Gastrocnemius medialis (tissue), 4 donors: Measurements from ENCODE around the gene FAM174A. TPM values are rescaled to one million over a fixed set of nuclear protein-coding genes. Genes with fewer than 3 reads are reported as not detected.

Source experiments
- ATAC-seq, 2 donors: fragments of 150-250 bp; one replicate each; pipeline ENCODE4 v1.9.1; 2016
- DNase-seq, 2 donors: peaks; one replicate each; pipeline ENCODE4 v3.0.0-alpha.2; 2019
- H3K27ac ChIP-seq, 4 donors: fragments of 200-600 bp; sonication (generic); 1 replicate in 1 of 4; 2 replicates in 3 of 4; pipeline ENCODE4 v1.5.1; 2016 to 2018; ENCODE audit warnings: mild to moderate bottlenecking in 2 of 4, moderate library complexity in 1 of 4
- H3K27me3 ChIP-seq, 3 donors: fragments of 200-600 bp; sonication (generic) in 2 of 3; 1 replicate in 1 of 3; 2 replicates in 2 of 3; pipeline versions ENCODE4 v1.5.1 to v1.6.0; 2016 to 2019; ENCODE audit warnings: mild to moderate bottlenecking in 1 of 3, moderate library complexity in 1 of 3
- H3K36me3 ChIP-seq, 2 donors: fragments of 200-600 bp; sonication (generic) in 1 of 2; one replicate each; pipeline ENCODE4 v1.5.1; 2017 to 2018
- H3K4me1 ChIP-seq, 2 donors: fragments of 200-600 bp; sonication (generic) in 1 of 2; one replicate each; pipeline ENCODE4 v1.5.1; 2016 to 2017; ENCODE audit warnings: mild to moderate bottlenecking in 2 of 2
- H3K4me3 ChIP-seq, 4 donors: fragments of 200-600 bp; sonication (generic) in 3 of 4; 1 replicate in 1 of 4; 2 replicates in 3 of 4; pipeline ENCODE4 v1.5.1; 2016 to 2019; ENCODE audit warnings: mild to moderate bottlenecking in 2 of 4
- H3K9me3 ChIP-seq, 3 donors: fragments of 200-600 bp; sonication (generic) in 2 of 3; 1 replicate in 1 of 3; 2 replicates in 2 of 3; pipeline ENCODE4 v1.5.1; 2016 to 2019
- CTCF ChIP-seq, 5 experiments: fragments of 450-650 bp in 3 of 5; fragments of 200-600 bp in 2 of 5; sonication (generic) in 2 of 5; IDR thresholded peaks in 4 of 5; conservative IDR thresholded peaks in 1 of 5; 1 replicate in 4 of 5; 2 replicates in 1 of 5; pipeline ENCODE4 v1.5.1; 2016 to 2019; ENCODE audit warnings: antibody characterized with exemption in 5 of 5, mild to moderate bottlenecking in 3 of 5, moderate library complexity in 3 of 5
- POLR2A ChIP-seq, 2 donors: fragments of 450-650 bp; IDR thresholded peaks; one replicate each; pipeline ENCODE4 v1.6.1; 2017; ENCODE audit warnings: antibody characterized with exemption in 2 of 2, mild to moderate bottlenecking in 2 of 2, moderate library complexity in 2 of 2
- in situ Hi-C, 4 donors: fragments of 200-750 bp; cut with MboI; loops; one replicate each; pipeline versions ENCODE4 v1.15.0 to v1.8.0; 2017; ENCODE audit warnings: low sequenced_read_pairs in 4 of 4
- intact Hi-C: fragments of 100-400 bp; cut with DNase I; formaldehyde crosslinking; loops from one replicate; pipeline ENCODE4 v1.15.1; 2023; ENCODE audit warnings: low total_unique reads
- total RNA-seq, 4 donors: library from RNA; depleted of rRNA; stranded (reverse); fragments of >200 nt; gene quantifications; one replicate each; pipeline versions ENCODE4 v1.1.0 to v1.2.3, GENCODE V29; 2016

The FAM174A gene
- total RNA-seq, 4 donors from 2014 or later = 51.4 to 68.3 (median 58.6) TPM

- H3K9me3 ChIP-seq = no peaks in the 10 kb centered on the region
- H3K4me3 ChIP-seq = no peak overlapping the region
- DNase-seq = no peak
- H3K4me1 ChIP-seq = no peaks in the 10 kb centered on the region
- intact Hi-C loops = no loop called here
- TF ChIP-seq POLR2A (IDR thresholded peaks at IDR 0.05) = no peak
- TF ChIP-seq CTCF (IDR thresholded peaks at IDR 0.05 in 4 of 5, conservative IDR thresholded peaks at IDR 0.05 in 1 of 5) = no peak
- in situ Hi-C loops = no loop called here
- no peaks in the 10 kb centered on the region for H3K27me3 ChIP-seq
- H3K36me3 ChIP-seq = no peaks in the 10 kb centered on the region
- H3K27ac ChIP-seq = no peak overlapping the region
- no peak for ATAC-seq
Measured at GRCh38 chr5:100519075-100519474, 16.1 kb upstream of the FAM174A start.

DNA sequence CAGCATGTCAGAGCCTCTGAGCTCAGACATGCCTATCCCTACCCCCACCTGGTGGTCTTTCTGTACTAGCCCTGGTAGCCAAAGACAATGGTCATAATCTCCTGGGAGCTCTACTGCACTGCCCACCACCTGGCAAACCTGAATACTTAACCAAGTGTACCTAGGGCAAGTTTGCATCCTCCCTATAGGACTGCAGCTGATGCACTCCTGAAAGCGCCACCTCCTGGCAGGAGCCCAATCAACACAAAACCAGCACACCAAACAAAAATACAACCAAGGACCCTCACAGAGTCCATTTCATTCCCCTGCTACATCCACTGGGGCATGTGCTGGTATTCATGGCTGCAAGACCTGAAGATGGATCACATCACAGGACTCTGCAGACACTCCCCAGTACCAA is 14.8 kb upstream of the FAM174A start:
- no peak overlapping the region for H3K27ac ChIP-seq
- in situ Hi-C loops (no loop called here), intact Hi-C loops (no loop called here)
- no peaks in the 10 kb centered on the region for H3K4me1 ChIP-seq
- H3K36me3 ChIP-seq = no peaks in the 10 kb centered on the region
- DNase-seq (no peak), ATAC-seq (no peak)
- no peaks in the 10 kb centered on the region for H3K9me3 ChIP-seq
- TF ChIP-seq POLR2A (IDR thresholded peaks at IDR 0.05) (no peak), CTCF (IDR thresholded peaks at IDR 0.05 in 4 of 5, conservative IDR thresholded peaks at IDR 0.05 in 1 of 5) (no peak)
- no peaks in the 10 kb centered on the region for H3K27me3 ChIP-seq
- H3K4me3 ChIP-seq = no peak overlapping the region

- intact Hi-C loops = loop anchor here (5.0 kb wide), 1 partner anchor 1611 kb away; the partner anchor contains the start of gene CHD1
- Histone ChIP-seq H3K27ac (peak overlapping the region in 1 of 4 donors; percentile 94), H3K4me3 (no peak overlapping the region), H3K27me3 (no peaks in the 10 kb centered on the region), H3K9me3 (no peaks in the 10 kb centered on the region), H3K4me1 (peaks cover 59 to 67% of the 10 kb centered on the region in 2 donors), H3K36me3 (no peaks in the 10 kb centered on the region)
- TF ChIP-seq POLR2A (IDR thresholded peaks at IDR 0.05) (no peak), CTCF (IDR thresholded peaks at IDR 0.05 in 4 of 5, conservative IDR thresholded peaks at IDR 0.05 in 1 of 5) (no peak)
- in situ Hi-C loops = no loop called here
- DNase-seq (no peak), ATAC-seq (no peak)
Measured at GRCh38 chr5:100537946-100538345, 2.8 kb downstream of the FAM174A start.

DNA sequence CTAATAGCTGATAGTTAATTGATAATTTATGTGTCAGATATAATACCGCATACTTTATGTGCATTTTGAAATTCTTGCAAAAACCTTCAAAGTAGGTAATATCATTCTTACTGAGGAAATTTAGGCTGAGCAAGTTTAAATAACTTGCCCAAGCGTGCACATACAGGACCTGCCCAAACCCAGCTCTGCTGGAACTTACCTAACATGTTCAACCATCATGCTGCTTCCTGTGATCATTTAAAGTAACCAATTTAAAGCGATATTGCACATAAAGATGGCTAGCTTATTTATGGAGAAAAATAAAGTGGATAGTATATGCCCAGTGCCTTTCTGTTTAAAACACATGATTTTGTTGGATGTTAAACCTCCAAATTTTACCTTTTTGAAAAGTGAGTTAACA is 4.3 kb downstream of the FAM174A start:
- DNase-seq (no peak), ATAC-seq (no peak)
- in situ Hi-C loops = no loop called here
- H3K27me3 ChIP-seq = no peaks in the 10 kb centered on the region
- intact Hi-C loops = loop anchor here (5.0 kb wide), 1 partner anchor 1612 kb away; the partner anchor contains the start of gene CHD1
- no peak for TF ChIP-seq POLR2A (IDR thresholded peaks at IDR 0.05)
- TF ChIP-seq CTCF (IDR thresholded peaks at IDR 0.05 in 4 of 5, conservative IDR thresholded peaks at IDR 0.05 in 1 of 5) = no peak
- H3K4me3 ChIP-seq = no peak overlapping the region
- no peaks in the 10 kb centered on the region for H3K9me3 ChIP-seq
- no peaks in the 10 kb centered on the region for H3K36me3 ChIP-seq
- peaks cover 56 to 67% of the 10 kb centered on the region in 2 donors for H3K4me1 ChIP-seq
- H3K27ac ChIP-seq = no peak overlapping the region

GRCh38 chr5:100542086-100542485 is 6.9 kb downstream of the FAM174A start:
- Histone ChIP-seq H3K27me3 (no peaks in the 10 kb centered on the region), H3K27ac (no peak overlapping the region), H3K36me3 (no peaks in the 10 kb centered on the region), H3K9me3 (no peaks in the 10 kb centered on the region), H3K4me1 (peaks cover 45 to 64% of the 10 kb centered on the region in 2 donors), H3K4me3 (no peak overlapping the region)
- intact Hi-C loops = no loop called here
- in situ Hi-C loops = no loop called here
- DNase-seq (no peak), ATAC-seq (no peak)
- TF ChIP-seq POLR2A (IDR thresholded peaks at IDR 0.05) = no peak
